ENCODE results near the gene PLA1A.

DNA sequence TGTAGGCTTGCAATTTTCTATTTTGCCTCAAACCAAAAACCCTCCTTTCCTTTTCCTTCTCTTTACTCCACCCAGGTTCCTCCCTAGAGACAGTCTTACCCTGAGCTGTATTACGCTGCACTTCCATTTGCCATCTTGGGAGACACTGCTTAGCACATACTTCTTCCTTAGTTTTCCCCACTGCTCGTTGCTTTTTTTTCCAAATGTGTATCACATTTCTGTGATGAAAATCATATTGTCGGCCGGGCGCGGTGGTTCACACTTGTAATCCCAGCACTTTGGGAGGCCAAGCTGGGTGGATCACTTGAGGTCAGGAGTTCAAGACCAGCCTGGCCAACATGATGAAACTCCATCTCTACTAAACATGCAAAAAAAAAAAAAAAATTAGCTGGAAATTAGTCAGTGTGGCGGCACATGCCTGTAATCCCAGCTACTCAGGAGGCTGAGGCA, 33.2 kb downstream of the PLA1A start:
- TF ChIP-seq, protein P1, sequence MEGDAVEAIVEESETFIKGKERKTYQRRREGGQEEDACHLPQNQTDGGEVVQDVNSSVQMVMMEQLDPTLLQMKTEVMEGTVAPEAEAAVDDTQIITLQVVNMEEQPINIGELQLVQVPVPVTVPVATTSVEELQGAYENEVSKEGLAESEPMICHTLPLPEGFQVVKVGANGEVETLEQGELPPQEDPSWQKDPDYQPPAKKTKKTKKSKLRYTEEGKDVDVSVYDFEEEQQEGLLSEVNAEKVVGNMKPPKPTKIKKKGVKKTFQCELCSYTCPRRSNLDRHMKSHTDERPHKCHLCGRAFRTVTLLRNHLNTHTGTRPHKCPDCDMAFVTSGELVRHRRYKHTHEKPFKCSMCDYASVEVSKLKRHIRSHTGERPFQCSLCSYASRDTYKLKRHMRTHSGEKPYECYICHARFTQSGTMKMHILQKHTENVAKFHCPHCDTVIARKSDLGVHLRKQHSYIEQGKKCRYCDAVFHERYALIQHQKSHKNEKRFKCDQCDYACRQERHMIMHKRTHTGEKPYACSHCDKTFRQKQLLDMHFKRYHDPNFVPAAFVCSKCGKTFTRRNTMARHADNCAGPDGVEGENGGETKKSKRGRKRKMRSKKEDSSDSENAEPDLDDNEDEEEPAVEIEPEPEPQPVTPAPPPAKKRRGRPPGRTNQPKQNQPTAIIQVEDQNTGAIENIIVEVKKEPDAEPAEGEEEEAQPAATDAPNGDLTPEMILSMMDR (IDR thresholded peaks at IDR 0.05), result no peak
- no peak for TF ChIP-seq EZH2phosphoT487 (IDR thresholded peaks at IDR 0.05; ENCODE audit: borderline replicate concordance, low read depth)
- TF ChIP-seq CHD2 (IDR thresholded peaks at IDR 0.05; ENCODE audit: low read length, partially characterized antibody), result no peak
- TF ChIP-seq TAF1 (IDR thresholded peaks at IDR 0.05; ENCODE audit: borderline replicate concordance, low read depth, low read length), result no peak
- TF ChIP-seq POLR2AphosphoS5 (IDR thresholded peaks at IDR 0.05; ENCODE audit: low read depth, low read length), result no peak
- TF ChIP-seq RXRA (IDR thresholded peaks at IDR 0.05; ENCODE audit: borderline replicate concordance, low read depth), result no peak
- TF ChIP-seq SIN3A (IDR thresholded peaks at IDR 0.05; ENCODE audit: borderline replicate concordance, low read depth, low read length), result no peak
- no peak for TF ChIP-seq SMC3 (IDR thresholded peaks at IDR 0.05; ENCODE audit: low read depth, low read length)
- TF ChIP-seq, protein P2, sequence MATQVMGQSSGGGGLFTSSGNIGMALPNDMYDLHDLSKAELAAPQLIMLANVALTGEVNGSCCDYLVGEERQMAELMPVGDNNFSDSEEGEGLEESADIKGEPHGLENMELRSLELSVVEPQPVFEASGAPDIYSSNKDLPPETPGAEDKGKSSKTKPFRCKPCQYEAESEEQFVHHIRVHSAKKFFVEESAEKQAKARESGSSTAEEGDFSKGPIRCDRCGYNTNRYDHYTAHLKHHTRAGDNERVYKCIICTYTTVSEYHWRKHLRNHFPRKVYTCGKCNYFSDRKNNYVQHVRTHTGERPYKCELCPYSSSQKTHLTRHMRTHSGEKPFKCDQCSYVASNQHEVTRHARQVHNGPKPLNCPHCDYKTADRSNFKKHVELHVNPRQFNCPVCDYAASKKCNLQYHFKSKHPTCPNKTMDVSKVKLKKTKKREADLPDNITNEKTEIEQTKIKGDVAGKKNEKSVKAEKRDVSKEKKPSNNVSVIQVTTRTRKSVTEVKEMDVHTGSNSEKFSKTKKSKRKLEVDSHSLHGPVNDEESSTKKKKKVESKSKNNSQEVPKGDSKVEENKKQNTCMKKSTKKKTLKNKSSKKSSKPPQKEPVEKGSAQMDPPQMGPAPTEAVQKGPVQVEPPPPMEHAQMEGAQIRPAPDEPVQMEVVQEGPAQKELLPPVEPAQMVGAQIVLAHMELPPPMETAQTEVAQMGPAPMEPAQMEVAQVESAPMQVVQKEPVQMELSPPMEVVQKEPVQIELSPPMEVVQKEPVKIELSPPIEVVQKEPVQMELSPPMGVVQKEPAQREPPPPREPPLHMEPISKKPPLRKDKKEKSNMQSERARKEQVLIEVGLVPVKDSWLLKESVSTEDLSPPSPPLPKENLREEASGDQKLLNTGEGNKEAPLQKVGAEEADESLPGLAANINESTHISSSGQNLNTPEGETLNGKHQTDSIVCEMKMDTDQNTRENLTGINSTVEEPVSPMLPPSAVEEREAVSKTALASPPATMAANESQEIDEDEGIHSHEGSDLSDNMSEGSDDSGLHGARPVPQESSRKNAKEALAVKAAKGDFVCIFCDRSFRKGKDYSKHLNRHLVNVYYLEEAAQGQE (IDR thresholded peaks at IDR 0.05; ENCODE audit: low read depth, low read length), result no peak
- TF ChIP-seq, protein P3, sequence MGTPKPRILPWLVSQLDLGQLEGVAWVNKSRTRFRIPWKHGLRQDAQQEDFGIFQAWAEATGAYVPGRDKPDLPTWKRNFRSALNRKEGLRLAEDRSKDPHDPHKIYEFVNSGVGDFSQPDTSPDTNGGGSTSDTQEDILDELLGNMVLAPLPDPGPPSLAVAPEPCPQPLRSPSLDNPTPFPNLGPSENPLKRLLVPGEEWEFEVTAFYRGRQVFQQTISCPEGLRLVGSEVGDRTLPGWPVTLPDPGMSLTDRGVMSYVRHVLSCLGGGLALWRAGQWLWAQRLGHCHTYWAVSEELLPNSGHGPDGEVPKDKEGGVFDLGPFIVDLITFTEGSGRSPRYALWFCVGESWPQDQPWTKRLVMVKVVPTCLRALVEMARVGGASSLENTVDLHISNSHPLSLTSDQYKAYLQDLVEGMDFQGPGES (IDR thresholded peaks at IDR 0.05; ENCODE audit: low read depth, low read length), result no peak
- TF ChIP-seq, protein P4, sequence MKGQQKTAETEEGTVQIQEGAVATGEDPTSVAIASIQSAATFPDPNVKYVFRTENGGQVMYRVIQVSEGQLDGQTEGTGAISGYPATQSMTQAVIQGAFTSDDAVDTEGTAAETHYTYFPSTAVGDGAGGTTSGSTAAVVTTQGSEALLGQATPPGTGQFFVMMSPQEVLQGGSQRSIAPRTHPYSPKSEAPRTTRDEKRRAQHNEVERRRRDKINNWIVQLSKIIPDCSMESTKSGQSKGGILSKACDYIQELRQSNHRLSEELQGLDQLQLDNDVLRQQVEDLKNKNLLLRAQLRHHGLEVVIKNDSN (IDR thresholded peaks at IDR 0.05; ENCODE audit: borderline replicate concordance, low read depth), result no peak
- no peak for TF ChIP-seq YY1 (IDR thresholded peaks at IDR 0.05; ENCODE audit: low read depth)
- no peak for TF ChIP-seq TEAD4 (IDR thresholded peaks at IDR 0.05; ENCODE audit: borderline replicate concordance, insufficient read depth)
- no peak for TF ChIP-seq NFIC (IDR thresholded peaks at IDR 0.05; ENCODE audit: borderline replicate concordance)
